ENCODE results near the gene ZFP14.

The ZFP14 gene

GRCh38 chr19:36378625-36379509 is at the start of gene ZFP14 (continued):
- no peak for TF ChIP-seq ZNF121 (tag by site-specific recombination; IDR thresholded peaks at IDR 0.05)
- no peak; the same call in 1 of the 2 replicates for TF ChIP-seq ZNF701 (tag by site-specific recombination; IDR thresholded peaks at IDR 0.05)
- TF ChIP-seq SP7 (tag by site-specific recombination; IDR thresholded peaks at IDR 0.05) = peak; percentile 90
- peak; percentile 58; the same call in 1 of the 2 replicates for TF ChIP-seq ZNF610 (tag by site-specific recombination; IDR thresholded peaks at IDR 0.05; ENCODE audit: borderline replicate concordance)

GRCh38 chr19:36423925-36424324 is 44.9 kb upstream of the ZFP14 start:
- Histone ChIP-seq H3K36me3 (ENCODE audit: control insufficient read depth in 2 of 2, insufficient read depth in 1 of 2, low read length in 2 of 2) (no peaks in the 10 kb centered on the region), H3K9me3 (ENCODE audit: control insufficient read depth, insufficient read depth, low read depth, low read length) (peaks cover 23% of the 10 kb centered on the region), H3K4me1 (ENCODE audit: control insufficient read depth, insufficient read depth, low read length) (peaks cover 2% of the 10 kb centered on the region), H3K27ac (ENCODE audit: extremely low read depth, low read depth, low read length) (no peak overlapping the region), H3K4me3 (ENCODE audit: low read depth, low read length) (no peak overlapping the region)
- POLR2A ChIA-PET = no interaction called here
- TF ChIP-seq ZNF621 (tag by site-specific recombination; IDR thresholded peaks at IDR 0.05) (no peak), ZNF132 (tag by site-specific recombination; IDR thresholded peaks at IDR 0.05; ENCODE audit: borderline replicate concordance) (no peak), ZBTB17 (tag by site-specific recombination; IDR thresholded peaks at IDR 0.05) (no peak), ZNF114 (tag by site-specific recombination; IDR thresholded peaks at IDR 0.05) (no peak), ZSCAN16 (tag by site-specific recombination; IDR thresholded peaks at IDR 0.05) (no peak), ZNF548 (tag by site-specific recombination; IDR thresholded peaks at IDR 0.05) (no peak), ZNF768 (tag by site-specific recombination; IDR thresholded peaks at IDR 0.05) (no peak), ZNF23 (tag by site-specific recombination; IDR thresholded peaks at IDR 0.05; ENCODE audit: borderline replicate concordance) (no peak), ZNF266 (tag by site-specific recombination; IDR thresholded peaks at IDR 0.05; ENCODE audit: low read depth) (no peak), ZNF513 (tag by site-specific recombination; IDR thresholded peaks at IDR 0.05) (no peak), ZNF555 (tag by site-specific recombination; conservative IDR thresholded peaks at IDR 0.05) (no peak), MZF1 (tag by site-specific recombination; IDR thresholded peaks at IDR 0.05; ENCODE audit: borderline replicate concordance) (no peak), ZNF280C (tag by site-specific recombination; IDR thresholded peaks at IDR 0.05) (no peak)
- CTCF ChIA-PET = interaction anchor here (0.7 kb wide), 1 partner anchor 806 kb away, joined by 3 read pairs; no protein-coding TSS in a partner anchor

- ChIA-PET POLR2A (interaction anchor here (1.1 kb wide), 1 partner anchor 67 kb away, joined by 4 read pairs; the partner anchor contains the start of gene ZNF566), CTCF (interaction anchor here (1.0 kb wide), 1 partner anchor 20 kb away, joined by 4 read pairs; no protein-coding TSS in a partner anchor)
- peaks cover 0 to 9% of the 10 kb centered on the region in 2 experiments; a peak in 2 of 3 replicates for H3K36me3 ChIP-seq (ENCODE audit: control insufficient read depth in 2 of 2, insufficient read depth in 1 of 2, low read length in 2 of 2)
- H3K4me1 ChIP-seq (ENCODE audit: control insufficient read depth, insufficient read depth, low read length) = peaks cover 9% of the 10 kb centered on the region
- H3K4me3 ChIP-seq (ENCODE audit: low read depth, low read length) = no peak overlapping the region
- no peak overlapping the region for H3K27ac ChIP-seq (ENCODE audit: extremely low read depth, low read depth, low read length)
- H3K9me3 ChIP-seq (ENCODE audit: control insufficient read depth, insufficient read depth, low read depth, low read length) = peaks cover 29% of the 10 kb centered on the region
- no peak for TF ChIP-seq ZNF112 (tag by site-specific recombination; IDR thresholded peaks at IDR 0.05)
- no peak for TF ChIP-seq BCL11B (tag by site-specific recombination; IDR thresholded peaks at IDR 0.05; ENCODE audit: low read depth)
- no peak for TF ChIP-seq ZBTB17 (tag by site-specific recombination; IDR thresholded peaks at IDR 0.05)
- no peak for TF ChIP-seq ZNF555 (tag by site-specific recombination; conservative IDR thresholded peaks at IDR 0.05)
- TF ChIP-seq PRDM4 (tag by site-specific recombination; IDR thresholded peaks at IDR 0.05) = no peak
- TF ChIP-seq RBAK (tag by site-specific recombination; IDR thresholded peaks at IDR 0.05) = no peak
- no peak for TF ChIP-seq ZNF692 (tag by site-specific recombination; IDR thresholded peaks at IDR 0.05)
- no peak for TF ChIP-seq PRDM1 (tag by site-specific recombination; IDR thresholded peaks at IDR 0.05)
- TF ChIP-seq ZSCAN16 (tag by site-specific recombination; IDR thresholded peaks at IDR 0.05) = no peak
These were observed 42.9 kb upstream of the ZFP14 start for GRCh38 chr19:36421749-36422481.
